Natural killer cell treated with Interleukin-12 subunit alpha and Interleukin-12 subunit beta and Interleukin-15 and Interleukin-18, amount 100 ng/mL, for 72 hours (primary cell): Measurements from ENCODE around the gene RRP9. TPM values are rescaled to one million over a fixed set of nuclear protein-coding genes. Genes with fewer than 3 reads are reported as not detected.
"Not testable (repeated sequence)": the region's sequence is repeated elsewhere in the genome, so short reads cannot be mapped to it uniquely, and the experiment has no call there.

Experiments
- ATAC-seq, 2 donors: fragments of 150-1000 bp; cut with Tn5 transposase in 1 of 2; sonication (Bioruptor Pico), chemical (Tn5 transposase) in 1 of 2; 2 replicates each; pipeline ENCODE4 v1.10.0; 2021
- DNase-seq: peaks from one replicate; pipeline ENCODE4 v3.0.0; 2022; ENCODE audit warnings: low spot score
- H3K27ac Mint-ChIP-seq, 2 donors: 1 replicate in 1 of 2; 2 replicates in 1 of 2; pipeline ENCODE4 v1.8.0; 2022; ENCODE audit warnings: mixed read lengths in 2 of 2, mild to moderate bottlenecking in 1 of 2, moderate library complexity in 1 of 2
- H3K27me3 Mint-ChIP-seq, 2 donors: 1 replicate in 1 of 2; 2 replicates in 1 of 2; pipeline ENCODE4 v1.8.0; 2022; ENCODE audit warnings: mixed read lengths in 2 of 2
- H3K36me3 Mint-ChIP-seq: one replicate; pipeline ENCODE4 v1.8.0; 2022; ENCODE audit warnings: mixed read lengths
- H3K4me1 Mint-ChIP-seq, 2 donors: 1 replicate in 1 of 2; 2 replicates in 1 of 2; pipeline ENCODE4 v1.8.0; 2022; ENCODE audit warnings: low read depth in 2 of 2, mixed read lengths in 2 of 2, mild to moderate bottlenecking in 1 of 2
- H3K4me3 Mint-ChIP-seq: one replicate; pipeline ENCODE4 v1.8.0; 2022; ENCODE audit warnings: mixed read lengths
- H3K9me3 Mint-ChIP-seq: 2 replicates; pipeline ENCODE4 v1.8.0; 2022; ENCODE audit warnings: mixed read lengths
- total RNA-seq, 2 donors: library from RNA; stranded (reverse); gene quantifications; one replicate each; pipeline ENCODE4 v1.2.3, GENCODE V29; 2022

RRP9 gene
- total RNA-seq, 2 donors from 2014 or later = 46.4 to 78.1 TPM

DNA sequence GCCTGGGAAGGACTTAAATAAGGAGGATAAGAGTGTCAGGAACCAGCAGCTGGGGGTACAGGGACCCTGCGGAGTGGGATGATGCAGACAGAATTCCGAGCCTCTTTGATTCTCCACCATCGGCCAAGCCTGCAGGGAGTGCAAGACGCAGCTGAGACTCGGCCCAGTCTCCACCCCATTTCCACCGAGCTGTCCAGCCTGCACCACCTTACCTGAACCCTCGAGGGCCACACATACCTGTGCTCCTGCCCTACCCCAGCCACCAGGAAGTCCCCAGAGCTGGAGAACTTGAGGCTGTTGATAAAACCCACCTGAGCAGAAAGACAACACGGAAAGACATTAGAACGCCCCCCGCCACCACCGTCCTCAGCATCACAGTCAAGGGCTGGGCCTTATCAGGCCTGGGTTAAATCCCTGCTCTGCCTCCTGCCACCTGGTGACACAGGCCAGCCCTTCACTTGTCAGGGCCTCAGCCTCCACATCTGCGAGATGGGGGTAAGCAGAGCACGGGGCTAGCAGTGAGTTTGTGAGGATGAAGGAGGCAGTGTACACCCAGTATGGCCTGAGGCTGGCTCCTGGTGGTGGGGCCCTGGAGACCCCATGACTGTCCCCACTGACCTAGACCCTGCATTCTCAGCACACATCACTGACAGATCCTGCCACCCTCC, 8.1 kb downstream of the RRP9 start:
- no peak overlapping the region for H3K4me3 Mint-ChIP-seq
- peaks cover 0 to 11% of the 10 kb centered on the region in 2 donors for H3K4me1 Mint-ChIP-seq
- H3K9me3 Mint-ChIP-seq = no peaks in the 10 kb centered on the region
- DNase-seq (no peak), ATAC-seq (no peak)
- H3K27me3 Mint-ChIP-seq = no peaks in the 10 kb centered on the region
- H3K27ac Mint-ChIP-seq = no peak overlapping the region
- H3K36me3 Mint-ChIP-seq = no peaks in the 10 kb centered on the region

DNA sequence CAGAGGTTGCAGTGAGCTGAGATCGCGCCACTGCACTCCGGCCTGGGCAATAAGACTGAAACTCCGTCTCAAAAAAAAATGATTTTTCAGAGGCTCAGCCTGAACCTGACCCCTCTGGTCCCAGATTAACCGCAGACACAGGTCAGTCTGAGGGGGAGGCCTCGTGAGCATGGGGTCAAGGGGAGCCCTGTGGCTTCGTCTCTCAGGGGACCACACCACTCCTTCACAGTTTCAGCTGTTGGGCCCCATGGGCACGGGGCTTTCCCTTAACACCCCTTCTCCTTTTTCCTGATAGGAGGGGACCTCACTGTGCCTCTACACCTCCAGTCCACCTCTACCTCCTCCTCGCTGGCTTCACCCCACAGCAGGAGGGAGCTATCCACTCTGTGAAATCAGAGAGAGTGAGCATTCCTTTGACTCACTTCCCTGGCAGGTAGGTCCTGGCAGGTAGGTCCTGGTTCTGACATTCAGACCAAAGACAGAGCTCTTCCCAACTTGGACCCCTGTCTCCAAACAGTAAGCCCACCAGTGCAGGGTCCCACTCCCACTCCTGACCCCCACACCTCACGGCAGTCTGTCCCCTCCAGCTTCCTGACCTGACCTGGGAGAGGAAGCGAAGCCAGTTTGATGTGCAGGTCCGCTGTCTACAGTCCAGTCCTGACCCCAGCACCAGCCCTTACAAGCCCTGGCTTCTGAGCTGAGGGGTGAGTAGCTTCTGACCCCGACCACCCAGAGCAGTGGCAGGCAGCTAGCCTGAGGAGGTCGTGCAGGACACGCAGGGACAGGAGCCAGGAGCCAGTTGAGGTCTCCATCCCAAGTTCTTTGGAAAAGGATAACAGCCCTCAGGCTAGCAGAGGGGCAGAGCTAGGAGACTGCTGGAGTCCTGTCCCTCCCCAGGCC, 9.0 kb downstream of the RRP9 start:
- Mint-ChIP-seq H3K4me3 (no peak overlapping the region), H3K27me3 (no peaks in the 10 kb centered on the region), H3K36me3 (no peaks in the 10 kb centered on the region), H3K27ac (no peak overlapping the region), H3K9me3 (no peaks in the 10 kb centered on the region), H3K4me1 (peaks cover 0 to 5% of the 10 kb centered on the region in 2 donors)
- no peak for ATAC-seq
- no peak for DNase-seq

GRCh38 chr3:51931756-51932155, 9.9 kb downstream of the RRP9 start:
- ATAC-seq = no peak
- Mint-ChIP-seq H3K4me3 (no peak overlapping the region), H3K36me3 (no peaks in the 10 kb centered on the region), H3K27ac (no peak overlapping the region), H3K9me3 (no peaks in the 10 kb centered on the region), H3K27me3 (no peaks in the 10 kb centered on the region), H3K4me1 (no peaks in the 10 kb centered on the region)
- no peak for DNase-seq

DNA sequence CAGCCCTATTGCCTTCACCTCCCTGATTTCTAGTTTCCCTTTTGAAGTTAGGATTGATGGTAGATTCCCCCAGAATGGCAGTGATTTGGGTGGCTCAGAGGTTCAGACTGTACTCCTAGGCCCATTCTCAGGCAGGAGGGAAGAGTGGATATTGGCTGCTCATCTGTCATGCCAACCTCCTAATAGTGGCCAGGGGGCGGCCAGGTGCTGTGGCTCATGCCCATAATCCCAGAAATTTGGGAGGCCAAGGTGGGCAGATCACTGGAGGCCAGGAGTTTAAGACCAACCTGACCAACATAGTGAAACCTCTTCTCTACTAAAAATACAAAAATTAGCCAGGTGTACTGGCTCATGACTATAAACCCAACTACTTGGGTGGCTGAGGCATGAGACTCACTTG, 11.3 kb downstream of the RRP9 start:
- Mint-ChIP-seq H3K27ac (no peak overlapping the region), H3K4me3 (no peak overlapping the region), H3K4me1 (no peaks in the 10 kb centered on the region), H3K36me3 (no peaks in the 10 kb centered on the region), H3K9me3 (no peaks in the 10 kb centered on the region), H3K27me3 (no peaks in the 10 kb centered on the region)
- DNase-seq (no peak), ATAC-seq (no peak)

DNA sequence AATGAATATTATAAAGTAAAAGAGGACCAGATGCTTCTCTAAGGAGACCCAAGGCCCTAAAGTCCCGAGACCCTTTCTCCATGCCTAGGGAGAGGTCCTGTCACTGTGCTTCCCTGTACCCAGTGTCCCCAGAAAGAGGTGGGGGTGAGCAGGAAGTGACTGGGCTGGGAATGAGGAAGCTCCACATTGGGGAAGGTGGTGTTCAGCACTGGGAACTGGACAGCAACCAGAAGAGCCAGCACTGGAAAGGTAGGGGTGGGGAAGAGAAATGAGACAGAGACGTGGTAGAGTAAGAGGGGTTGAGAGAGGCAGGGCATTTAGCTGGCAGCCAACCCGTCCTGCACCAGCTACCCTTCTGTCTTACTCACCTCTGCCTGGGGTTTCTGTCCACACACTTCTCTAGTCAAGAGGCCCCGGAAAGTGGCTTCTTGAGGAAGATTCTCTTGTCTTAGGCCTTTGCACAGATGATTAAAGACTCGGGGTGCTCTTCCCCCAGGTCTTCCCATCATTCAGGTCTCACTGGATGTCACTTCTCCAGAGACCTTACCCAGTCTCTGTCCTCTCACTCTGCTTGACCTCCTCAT, 12.2 kb downstream of the RRP9 start:
- Mint-ChIP-seq H3K27me3 (no peaks in the 10 kb centered on the region), H3K27ac (no peak overlapping the region), H3K4me3 (no peak overlapping the region), H3K36me3 (no peaks in the 10 kb centered on the region), H3K4me1 (no peaks in the 10 kb centered on the region), H3K9me3 (no peaks in the 10 kb centered on the region)
- DNase-seq = no peak
- ATAC-seq = no peak

- H3K27ac Mint-ChIP-seq, H3K9me3 Mint-ChIP-seq, ATAC-seq, H3K27me3 Mint-ChIP-seq, H3K36me3 Mint-ChIP-seq, H3K4me1 Mint-ChIP-seq, DNase-seq, H3K4me3 Mint-ChIP-seq: not testable (repeated sequence)
These were observed 12.7 kb downstream of the RRP9 start for GRCh38 chr3:51928981-51929380.

DNA sequence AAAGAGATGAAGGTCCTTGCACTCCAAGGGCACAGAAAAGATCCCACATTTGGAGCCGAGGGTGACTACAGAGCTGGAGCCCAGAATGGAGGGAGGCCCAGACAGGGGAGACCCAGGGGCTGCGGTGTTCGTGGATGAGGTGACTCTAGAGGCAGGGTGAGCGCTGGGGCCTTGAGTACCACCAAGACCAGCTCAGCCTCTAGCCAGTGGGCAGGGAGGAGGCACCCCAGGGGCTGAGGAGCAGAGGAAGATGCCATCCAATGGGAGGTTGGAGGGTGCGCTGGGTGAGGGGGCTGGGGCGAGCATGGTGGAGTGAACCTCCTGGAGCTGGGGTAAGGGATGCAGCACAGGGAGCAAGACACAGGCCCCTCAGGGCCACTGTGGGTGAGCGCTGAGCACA, 13.3 kb downstream of the RRP9 start:
- ATAC-seq (no peak), DNase-seq (no peak)
- H3K27ac Mint-ChIP-seq = no peak overlapping the region
- H3K4me1 Mint-ChIP-seq = no peaks in the 10 kb centered on the region
- no peak overlapping the region for H3K4me3 Mint-ChIP-seq
- H3K36me3 Mint-ChIP-seq = no peaks in the 10 kb centered on the region
- no peaks in the 10 kb centered on the region for H3K9me3 Mint-ChIP-seq
- no peaks in the 10 kb centered on the region for H3K27me3 Mint-ChIP-seq

- Mint-ChIP-seq H3K27ac (no peak overlapping the region), H3K36me3 (no peaks in the 10 kb centered on the region), H3K4me3 (no peak overlapping the region), H3K4me1 (no peaks in the 10 kb centered on the region), H3K9me3 (no peaks in the 10 kb centered on the region), H3K27me3 (peaks cover 1 to 2% of the 10 kb centered on the region in 2 donors)
- DNase-seq (no peak), ATAC-seq (no peak)
These were observed 14.4 kb downstream of the RRP9 start for GRCh38 chr3:51927061-51927977.

DNA sequence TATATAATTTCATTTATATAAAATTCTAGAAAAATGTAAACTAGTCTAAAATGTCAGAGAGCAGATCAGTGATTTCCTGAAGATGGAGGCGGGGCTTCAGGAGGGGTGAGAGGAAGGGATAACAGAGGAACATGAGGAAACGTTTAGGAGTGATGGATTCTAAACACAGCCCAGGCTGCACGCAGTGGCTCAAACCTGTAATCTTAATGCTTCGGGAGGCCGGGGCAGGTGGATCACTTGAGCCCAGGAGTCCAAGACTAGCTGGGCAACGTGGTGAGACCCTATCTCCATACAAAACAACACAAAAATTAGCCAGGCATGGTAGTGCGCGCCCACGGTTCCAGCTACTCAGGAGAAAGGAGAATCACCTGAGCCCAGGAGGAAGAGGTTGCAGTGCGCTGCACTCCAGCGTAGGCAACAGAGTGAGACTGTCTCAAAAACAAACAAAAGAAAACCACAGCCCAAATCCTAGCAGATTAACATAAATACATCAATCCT, 20.6 kb downstream of the RRP9 start:
- DNase-seq = no peak
- Mint-ChIP-seq H3K4me3 (no peak overlapping the region), H3K4me1 (no peaks in the 10 kb centered on the region), H3K27ac (no peak overlapping the region), H3K36me3 (no peaks in the 10 kb centered on the region), H3K9me3 (no peaks in the 10 kb centered on the region), H3K27me3 (peaks cover 25 to 29% of the 10 kb centered on the region in 2 donors)
- no peak for ATAC-seq

GRCh38 chr3:51916418-51916817, 25.3 kb downstream of the RRP9 start:
- Mint-ChIP-seq H3K27me3 (peaks cover 17 to 19% of the 10 kb centered on the region in 2 donors), H3K27ac (no peak overlapping the region), H3K9me3 (no peaks in the 10 kb centered on the region), H3K36me3 (no peaks in the 10 kb centered on the region), H3K4me1 (no peaks in the 10 kb centered on the region), H3K4me3 (no peak overlapping the region)
- DNase-seq (no peak), ATAC-seq (no peak)

DNA sequence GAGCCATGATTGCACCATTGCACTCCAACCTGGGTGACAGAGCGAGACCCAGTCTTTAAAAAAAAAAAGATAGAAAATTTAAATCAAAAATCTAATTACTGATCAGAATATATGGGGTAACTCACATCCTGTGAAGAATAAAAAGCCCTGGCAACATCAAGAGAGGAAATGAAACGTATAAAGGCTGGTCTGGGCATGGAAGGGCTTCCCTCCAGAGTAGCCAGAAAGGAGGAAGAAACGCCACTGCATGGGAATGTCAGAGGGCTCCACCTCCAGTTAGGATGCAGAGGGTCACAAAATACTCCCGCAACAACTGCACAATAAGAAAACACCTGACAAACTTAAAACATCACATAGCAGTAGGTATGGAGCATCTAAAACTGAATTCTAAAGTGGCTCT, 33.7 kb downstream of the RRP9 start:
- Mint-ChIP-seq H3K4me3 (no peak overlapping the region), H3K27me3 (peaks cover 19 to 29% of the 10 kb centered on the region in 2 donors), H3K9me3 (no peaks in the 10 kb centered on the region), H3K4me1 (no peaks in the 10 kb centered on the region), H3K36me3 (peaks cover 13% of the 10 kb centered on the region), H3K27ac (no peak overlapping the region)
- DNase-seq (no peak), ATAC-seq (no peak)

- no peaks in the 10 kb centered on the region for H3K9me3 Mint-ChIP-seq
- ATAC-seq (no peak), DNase-seq (no peak)
- H3K4me3 Mint-ChIP-seq = no peak overlapping the region
- H3K27ac Mint-ChIP-seq = no peak overlapping the region
- peaks cover 29 to 61% of the 10 kb centered on the region in 2 donors for H3K27me3 Mint-ChIP-seq
- no peaks in the 10 kb centered on the region for H3K4me1 Mint-ChIP-seq
- H3K36me3 Mint-ChIP-seq = peaks cover 13% of the 10 kb centered on the region
These were observed 37.5 kb downstream of the RRP9 start for GRCh38 chr3:51904034-51904823.

GRCh38 chr3:51902361-51902760, 39.3 kb downstream of the RRP9 start:
- not testable (repeated sequence) for ATAC-seq, H3K9me3 Mint-ChIP-seq, H3K4me1 Mint-ChIP-seq, DNase-seq, H3K4me3 Mint-ChIP-seq, H3K36me3 Mint-ChIP-seq
- H3K27ac Mint-ChIP-seq = peak overlapping the region in 1 of 2 donors; percentile 9
- peaks cover 31 to 59% of the 10 kb centered on the region in 2 donors for H3K27me3 Mint-ChIP-seq
